Pancreas (tissue), 10 donors: ENCODE results near the gene CNNM4. TPM values are rescaled to one million over a fixed set of nuclear protein-coding genes. Genes with fewer than 3 reads are reported as not detected.

Source experiments
- ATAC-seq, 4 donors: fragments of 200-7000 bp; cut with Tn5 transposase; one replicate each; pipeline versions ENCODE4 v1.8.0 to v1.9.1; 2020; ENCODE audit warnings: mild to moderate bottlenecking in 4 of 4, moderate library complexity in 4 of 4
- DNase-seq, 6 donors: peaks; one replicate each; pipeline ENCODE4 v3.0.0-alpha.2; 2020
- FAIRE-seq: peaks from 2 replicates; lab custom pipeline; 2012; peaks lifted over from hg19 to GRCh38; lab: Jason Lieb, UNC
- H3K27ac ChIP-seq, 4 donors: fragments of 200-600 bp; sonication (generic); 1 replicate in 3 of 4; 2 replicates in 1 of 4; pipeline versions ENCODE4 v1.5.0 to v1.8.0; 2020
- H3K27me3 ChIP-seq, 4 donors: fragments of 200-600 bp; one replicate each; pipeline ENCODE4 v1.8.0; 2021
- H3K36me3 ChIP-seq, 3 donors: fragments of 200-600 bp; sonication (generic) in 1 of 3; one replicate each; pipeline versions ENCODE4 v1.5.0 to v1.8.0; 2020 to 2021
- H3K4me1 ChIP-seq, 3 donors: fragments of 200-600 bp; one replicate each; pipeline ENCODE4 v1.8.0; 2021
- H3K4me3 ChIP-seq, 4 donors: fragments of 200-600 bp; sonication (generic) in 2 of 4; one replicate each; pipeline versions ENCODE4 v1.5.0 to v1.8.0; 2020 to 2021
- H3K9me3 ChIP-seq, 4 donors: fragments of 200-600 bp; one replicate each; pipeline ENCODE4 v1.8.0; 2021
- CTCF ChIP-seq, 4 donors: fragments of 200-600 bp; sonication (generic) in 3 of 4; IDR thresholded peaks; one replicate each; pipeline versions ENCODE4 v1.5.0 to v1.8.0; 2021; ENCODE audit warnings: antibody characterized with exemption in 4 of 4
- WGBS, 2 donors: extraction: QIAGEN DNeasy Blood & Tissue Kit; methylation state at CpG; one replicate each; pipeline ENCODE4 v1.1.7; 2013; 5-methylcytosine and 5-hydroxymethylcytosine counted together
- intact Hi-C, 3 donors: fragments of 100-400 bp; cut with DNase I; formaldehyde crosslinking; loops; one replicate each; pipeline versions ENCODE4 v1.11.1 to v1.14.2; 2022
- polyA plus RNA-seq, 2 donors: library from polyadenylated mRNA; stranded (reverse); fragments of 200-250 nt; gene quantifications; one replicate each; pipeline ENCODE4 v1.2.3, GENCODE V29; 2013
- total RNA-seq, 6 donors: library from RNA; stranded (reverse); fragmentation: NEBNext Ultra II Directional in 4 of 6; extraction: Animal tissue kit (Norgen Biotek cat#: 25700) in 4 of 6; gene quantifications; one replicate each; pipeline versions ENCODE4 v1.2.1 to v1.2.4, GENCODE V29; 2021 to 2023
- donor health status: healthy with polysubstance abuse.
- donor health status: DM: no; HTN: no; CAD: no; lungs with moderate emphysema.
- donor health status: DM: no; HTN: no; CAD: no.
- donor health status: control.
- donor health status: control.
- donor health status: Bipolar disorder and iron deficiency.
- donor health status: DM: yes; HTN: yes; CAD: no.
- donor health status: DM: no; HTN: no; CAD: no.
- donor health status: DM: no; HTN: no; CAD: no.
- donor health status: DM: yes; HTN: yes; CAD: no.

CNNM4 gene
- total and polyA plus RNA-seq, 8 donors, result 3.3 to 6.9 (median 5.5) TPM

GRCh38 chr2:96857667-96858372 lies 97.1 kb downstream of the CNNM4 start, which contains the start of gene ANKRD39:
Gene ANKRD39 (minus strand): TSS chr2:96858016. CDS start chr2:96857987, 29 bp downstream.
- peak within 1 kb of the TSS; percentile 62 to 99 (median 72) for H3K4me3 ChIP-seq
- peak within 1 kb of the TSS; percentile 28 to 79 (median 54) for H3K27ac ChIP-seq
- no peaks in the 10 kb centered on the region for H3K9me3 ChIP-seq
- peaks cover 0 to 17% (median 5%) of the 10 kb centered on the region in 3 donors for H3K36me3 ChIP-seq
- H3K27me3 ChIP-seq, result no peaks in the 10 kb centered on the region
- peaks cover 0 to 5% (median 0%) of the 10 kb centered on the region in 3 donors for H3K4me1 ChIP-seq
- intact Hi-C loops, result no loop called here
- DNase-seq (peak; percentile 97 to 99 (median 98)), FAIRE-seq (no peak), ATAC-seq (peak; percentile 92 to 97 (median 95))
- WGBS, 2 donors, result 0% methylated on average over 52 to 81 of the region's 81 CpGs
- peak; percentile 58 to 80 (median 68) for TF ChIP-seq CTCF (IDR thresholded peaks at IDR 0.05)

- no peak for TF ChIP-seq CTCF (IDR thresholded peaks at IDR 0.05)
- Histone ChIP-seq H3K36me3 (peaks cover 4 to 20% (median 10%) of the 10 kb centered on the region in 3 donors), H3K27me3 (no peaks in the 10 kb centered on the region), H3K4me3 (no peak overlapping the region), H3K9me3 (no peaks in the 10 kb centered on the region), H3K4me1 (peaks cover 0 to 5% (median 0%) of the 10 kb centered on the region in 3 donors), H3K27ac (no peak overlapping the region)
- WGBS, 2 donors, result 73 to 75% methylated on average over 11 of the region's 11 CpGs
- DNase-seq (peak in 4 of 6 donors; percentile 46 to 79 (median 68)), FAIRE-seq (no peak), ATAC-seq (no peak)
- intact Hi-C loops, result no loop called here
Measured at GRCh38 chr2:96859099-96859649, 98.5 kb downstream of the CNNM4 start.

GRCh38 chr2:96859681-96860064 lies 99.0 kb downstream of the CNNM4 start:
- H3K27me3 ChIP-seq, result no peaks in the 10 kb centered on the region
- no peaks in the 10 kb centered on the region for H3K9me3 ChIP-seq
- DNase-seq (no peak), ATAC-seq (no peak), FAIRE-seq (no peak)
- intact Hi-C loops, result loop anchor here in 2 of 3 donors (5.0 kb wide), 1 partner anchor 88 kb away; no protein-coding TSS in a partner anchor
- 50 to 55% methylated on average over 4 of the region's 4 CpGs for WGBS, 2 donors
- no peak overlapping the region for H3K27ac ChIP-seq
- TF ChIP-seq CTCF (IDR thresholded peaks at IDR 0.05), result no peak
- peaks cover 0 to 5% (median 0%) of the 10 kb centered on the region in 3 donors for H3K4me1 ChIP-seq
- H3K36me3 ChIP-seq, result peaks cover 6 to 25% (median 15%) of the 10 kb centered on the region in 3 donors
- H3K4me3 ChIP-seq, result no peak overlapping the region

DNA sequence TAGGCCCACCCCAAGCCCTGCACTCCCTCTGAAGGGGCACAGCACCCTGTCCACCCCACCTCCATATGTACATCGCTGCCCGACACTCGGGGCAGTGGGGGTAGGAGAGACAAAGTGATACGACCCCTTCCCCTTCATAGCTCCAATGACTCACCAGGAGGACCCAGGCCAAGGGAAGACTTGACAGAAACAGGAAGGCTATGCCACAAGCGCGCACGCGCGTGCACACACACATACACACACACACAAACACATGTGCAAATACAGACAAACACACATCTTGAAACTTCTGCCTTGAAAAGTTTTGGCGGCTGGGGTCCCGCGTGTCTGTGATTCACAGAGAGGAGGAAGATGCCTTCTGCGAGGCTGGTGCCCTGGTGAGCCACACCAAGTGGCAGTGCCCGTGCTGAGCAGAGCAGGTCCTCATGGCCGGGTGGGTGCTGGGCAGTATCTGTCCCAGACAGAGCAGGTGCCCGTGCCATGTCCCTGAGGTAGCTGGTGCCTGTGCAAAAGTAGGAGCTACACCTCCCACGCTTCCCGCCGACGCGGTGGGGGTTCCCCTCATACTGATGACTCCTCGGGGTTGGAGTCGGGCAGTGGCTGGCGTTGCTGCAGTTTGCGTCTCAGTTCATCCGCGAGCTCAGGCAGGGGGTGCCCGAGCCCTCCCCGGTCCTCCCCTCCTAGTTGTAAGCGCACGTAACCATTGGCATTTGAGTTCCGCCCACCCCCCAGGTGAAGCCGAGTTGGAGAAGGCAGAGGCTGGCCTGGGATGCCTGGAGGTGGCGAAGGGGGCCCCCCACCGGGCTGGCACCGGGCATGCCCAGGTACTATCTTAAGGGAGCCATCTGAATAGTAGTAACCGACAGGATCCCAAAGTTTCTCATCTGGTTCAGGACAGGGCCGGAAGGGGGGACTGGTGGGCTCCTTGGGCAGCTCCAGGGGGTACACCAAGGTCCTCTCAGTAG lies 99.6 kb downstream of the CNNM4 start:
- FAIRE-seq (no peak), DNase-seq (peak in 1 of 6 donors; percentile 58), ATAC-seq (no peak)
- H3K27me3 ChIP-seq, result no peaks in the 10 kb centered on the region
- H3K4me3 ChIP-seq, result no peak overlapping the region
- intact Hi-C loops, result loop anchor here in 2 of 3 donors (5.0 kb wide), 1 partner anchor 87 kb away; no protein-coding TSS in a partner anchor
- peaks cover 0 to 5% (median 0%) of the 10 kb centered on the region in 3 donors for H3K4me1 ChIP-seq
- H3K36me3 ChIP-seq, result peaks cover 6 to 30% (median 19%) of the 10 kb centered on the region in 3 donors
- WGBS, 2 donors, result 81 to 85% methylated on average over 35 to 38 of the region's 38 CpGs
- H3K27ac ChIP-seq, result no peak overlapping the region
- no peak for TF ChIP-seq CTCF (IDR thresholded peaks at IDR 0.05)
- no peaks in the 10 kb centered on the region for H3K9me3 ChIP-seq
